Middle frontal gyrus (tissue), 1 donor: ENCODE data around the gene LXN.

Experiments
- DNase-seq: peaks from one replicate; pipeline ENCODE4 v3.0.0-alpha.2; 2015; ENCODE audit warnings: low spot score; ENCODE audit errors: extremely low spot score

LXN gene

DNA sequence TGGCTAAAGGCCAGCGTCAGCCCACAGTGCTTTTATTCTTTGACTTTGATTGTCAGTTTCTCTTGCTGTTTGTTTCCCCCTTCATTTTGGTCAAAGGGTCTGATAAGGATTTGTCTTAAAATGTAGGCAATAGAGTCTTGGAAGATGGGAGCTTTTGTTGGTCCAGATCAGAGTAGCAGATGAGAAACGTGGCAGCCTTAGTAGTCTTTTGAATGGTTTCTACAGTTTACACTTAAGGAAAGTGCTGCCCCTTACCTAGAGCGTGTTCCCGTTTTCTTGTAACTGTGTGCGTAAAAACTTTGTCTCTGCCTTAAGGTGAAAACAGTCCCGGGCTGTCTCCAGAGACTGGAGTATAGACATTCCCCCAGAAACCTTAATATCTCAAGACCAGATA lies 630 bp downstream of the LXN start:
- DNase-seq = no peak

- no peak for DNase-seq
These were observed 3.9 kb downstream of the LXN start for GRCh38 chr3:158668506-158668905.

DNA sequence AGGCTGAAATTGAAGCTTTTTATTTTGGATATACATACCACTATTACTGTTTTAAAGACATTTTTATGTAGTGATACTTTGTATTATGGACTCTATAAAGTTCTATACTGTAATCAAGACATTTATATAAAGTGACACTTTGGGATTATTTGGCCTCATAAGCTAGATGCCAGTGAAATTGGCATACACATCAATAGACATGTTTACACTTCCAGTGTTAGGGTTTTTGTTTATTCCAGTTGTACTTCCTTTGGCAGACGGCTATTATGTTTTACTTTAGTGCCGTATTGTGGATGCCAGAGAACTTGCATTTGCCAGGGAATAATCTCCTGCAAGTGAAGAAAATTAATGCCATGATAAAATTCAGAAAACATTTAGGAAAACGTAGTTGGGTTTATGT lies 6.0 kb downstream of the LXN start:
- DNase-seq = no peak

GRCh38 chr3:158663832-158664231 lies 8.6 kb downstream of the LXN start:
- DNase-seq = no peak

DNA sequence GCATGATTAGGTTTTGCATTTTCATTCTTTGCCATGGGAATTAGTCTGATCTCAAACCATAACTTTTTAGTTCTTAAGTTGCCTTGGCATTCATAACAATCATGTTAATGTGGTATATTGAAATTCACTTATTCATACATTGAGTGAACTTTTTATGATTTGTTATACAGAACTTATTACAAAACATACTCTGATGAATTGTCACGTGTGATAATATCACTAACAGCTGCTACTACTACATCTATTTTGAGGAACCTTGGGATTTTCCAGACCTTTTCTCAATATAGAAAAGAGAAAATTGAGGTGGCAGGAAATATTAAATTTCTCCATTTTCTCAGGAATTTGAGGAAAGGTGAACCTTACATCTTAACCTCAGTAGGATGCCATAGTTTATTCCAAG lies 9.2 kb downstream of the LXN start:
- no peak for DNase-seq

DNA sequence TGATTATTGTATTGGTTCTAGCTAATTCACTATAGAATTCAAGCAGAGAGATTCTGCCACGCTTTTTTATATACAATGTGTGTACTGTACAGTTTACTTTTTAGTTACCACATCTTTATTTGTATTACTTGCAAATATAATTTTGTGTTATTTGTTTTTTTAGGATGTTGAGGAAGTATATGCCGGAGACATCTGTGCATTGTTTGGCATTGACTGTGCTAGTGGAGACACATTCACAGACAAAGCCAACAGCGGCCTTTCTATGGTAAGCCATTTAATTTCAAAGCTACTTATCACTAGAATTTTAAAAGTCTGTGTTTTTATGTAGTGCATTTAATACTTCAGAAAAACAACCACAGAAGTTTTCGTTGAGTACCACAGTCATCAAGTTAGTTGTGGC lies 11.7 kb downstream of the LXN start:
- DNase-seq = no peak

- DNase-seq = peak; percentile 53
These were observed 12.8 kb downstream of the LXN start for GRCh38 chr3:158659454-158660237.

DNA sequence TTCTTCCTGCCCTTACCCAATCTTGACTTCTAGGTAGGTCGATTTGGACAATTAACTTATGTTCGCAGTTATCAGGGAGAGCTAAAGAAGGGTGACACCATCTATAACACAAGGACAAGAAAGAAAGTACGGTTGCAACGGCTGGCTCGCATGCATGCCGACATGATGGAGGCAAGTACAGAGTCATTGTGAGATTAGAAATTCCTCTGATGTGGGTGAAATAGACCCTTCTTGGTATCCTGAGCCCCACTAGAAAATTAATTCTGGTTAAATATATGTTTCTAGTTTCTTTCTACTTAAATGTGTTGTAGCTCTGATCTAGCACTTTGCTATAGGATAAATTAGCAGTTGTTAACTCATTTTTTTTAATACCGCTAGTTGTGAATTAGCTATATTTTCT lies 13.6 kb downstream of the LXN start:
- no peak for DNase-seq

GRCh38 chr3:158652463-158652862 lies 20.0 kb downstream of the LXN start:
- no peak for DNase-seq

DNA sequence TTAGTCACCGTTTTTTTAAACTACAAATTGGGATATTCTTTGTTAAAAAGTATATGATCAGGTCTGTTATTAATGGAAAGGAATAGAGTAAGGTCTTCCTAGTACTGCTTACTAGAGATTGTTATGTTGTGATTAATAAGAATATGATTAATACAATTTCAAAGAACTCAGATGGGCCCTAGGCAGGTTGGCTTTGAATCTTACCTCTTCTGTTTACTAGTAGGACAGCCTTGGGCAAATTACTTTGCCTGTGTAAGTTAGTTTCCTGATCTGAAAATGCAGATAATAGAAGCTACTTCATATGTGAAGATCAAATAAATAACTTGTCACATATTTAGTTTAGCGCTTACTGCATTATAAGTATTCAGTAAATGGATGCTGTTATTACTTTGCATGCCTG lies 21.3 kb downstream of the LXN start:
- no peak for DNase-seq

GRCh38 chr3:158649791-158650190 lies 22.7 kb downstream of the LXN start:
- no peak for DNase-seq

DNA sequence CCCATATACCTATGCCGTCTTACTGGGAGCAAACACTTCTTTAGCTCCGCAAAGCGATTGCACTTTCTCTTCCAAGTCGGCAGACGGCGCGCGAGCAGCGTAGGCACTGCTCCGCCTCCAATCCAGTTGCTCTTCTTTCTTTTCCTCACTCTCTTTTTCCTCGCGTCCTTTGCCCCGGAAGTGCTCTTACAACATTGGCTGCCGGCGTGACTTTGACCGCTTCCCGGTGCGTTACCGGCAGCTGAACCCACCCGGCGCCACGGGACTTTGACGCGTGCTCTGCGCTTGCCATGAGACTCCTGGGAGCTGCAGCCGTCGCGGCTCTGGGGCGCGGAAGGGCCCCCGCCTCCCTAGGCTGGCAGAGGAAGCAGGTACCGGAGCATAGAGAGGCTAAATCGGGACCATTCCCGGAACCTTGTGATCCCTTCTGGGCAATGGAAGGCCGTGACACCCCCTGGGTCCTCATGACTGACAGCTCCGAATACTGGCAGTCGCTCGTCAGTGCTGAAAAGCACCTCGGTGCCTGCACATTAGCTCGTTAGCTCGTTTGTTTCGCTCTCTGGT lies 28.0 kb downstream of the LXN start, which contains the start of gene GFM1:
Gene GFM1, plus strand, starts transcription at position 183 of the 564 bp plus-strand sequence. Its CDS starts 108 bp downstream, at position 291.
- DNase-seq = peak; percentile 94

DNA sequence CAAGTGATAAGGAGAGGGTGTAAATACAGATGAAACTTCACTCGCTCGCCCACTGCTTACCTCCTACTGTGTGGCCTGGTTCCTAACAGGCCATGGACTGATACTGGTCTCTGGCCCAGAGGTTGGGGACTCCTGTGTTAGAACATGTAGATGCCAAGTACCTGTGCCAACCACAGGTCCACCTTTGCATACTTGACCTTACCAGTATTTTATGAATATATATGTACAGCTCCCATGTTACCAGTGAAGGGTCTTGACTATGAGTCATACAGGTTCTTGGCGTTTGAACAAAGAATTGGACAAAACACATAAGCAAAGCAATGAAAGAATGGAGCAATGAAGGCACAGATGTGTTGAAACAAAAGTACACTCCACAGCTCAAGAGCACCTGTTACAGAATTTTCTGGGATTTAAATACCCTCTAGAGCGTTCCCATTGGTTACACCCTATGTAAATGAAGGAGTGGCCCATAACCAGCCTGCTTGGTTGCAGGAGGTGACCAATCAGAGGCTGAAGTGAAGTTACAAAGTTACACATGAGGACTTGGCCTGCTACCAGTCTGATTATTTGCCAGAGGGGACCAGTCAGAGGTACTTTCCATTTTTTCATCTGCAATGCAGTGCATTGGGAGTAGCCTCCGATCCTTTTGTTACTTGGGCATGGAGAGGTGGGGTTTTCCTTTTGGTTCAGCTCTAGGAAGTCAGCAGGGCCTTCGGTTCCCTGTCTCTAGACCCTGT lies 29.8 kb downstream of the LXN start:
- no peak for DNase-seq

DNA sequence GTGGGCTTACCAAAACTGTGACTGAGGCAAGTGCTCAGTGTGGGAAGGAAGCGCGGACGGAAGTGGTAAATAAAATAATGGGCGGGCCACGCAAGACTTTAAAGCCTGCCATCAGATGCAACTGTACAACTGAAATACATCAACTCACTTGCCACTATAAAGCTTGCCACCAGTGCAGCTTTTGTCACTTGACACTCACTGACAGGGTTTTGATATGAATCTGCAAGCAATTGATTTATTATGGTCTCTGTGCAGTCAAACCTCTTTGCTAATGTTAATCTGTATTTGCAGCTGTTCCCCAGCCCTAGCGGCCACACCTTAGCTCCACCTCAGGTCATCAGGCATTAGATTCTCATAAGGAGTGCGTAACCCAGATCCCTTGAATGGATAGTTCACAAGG lies 30.4 kb downstream of the LXN start:
- no peak for DNase-seq

DNA sequence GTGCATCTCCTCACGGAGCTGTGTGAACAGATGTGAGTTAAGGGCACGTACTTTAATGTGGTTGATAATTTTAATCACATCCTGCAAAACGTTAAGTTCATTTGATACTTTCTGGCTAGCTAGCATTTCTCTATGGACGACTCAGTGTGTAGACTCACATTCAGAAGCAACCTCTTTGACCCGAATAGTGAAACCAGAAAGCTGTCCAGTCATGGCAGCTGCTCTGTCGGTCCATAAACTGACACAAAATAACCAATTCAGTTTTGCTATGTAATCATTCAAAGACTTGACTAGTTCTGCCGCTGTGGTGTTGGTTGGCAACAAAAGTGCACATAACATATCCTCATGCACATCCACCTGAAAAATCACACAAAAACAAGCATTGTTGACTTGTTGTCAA lies 31.8 kb downstream of the LXN start:
- no peak for DNase-seq

DNA sequence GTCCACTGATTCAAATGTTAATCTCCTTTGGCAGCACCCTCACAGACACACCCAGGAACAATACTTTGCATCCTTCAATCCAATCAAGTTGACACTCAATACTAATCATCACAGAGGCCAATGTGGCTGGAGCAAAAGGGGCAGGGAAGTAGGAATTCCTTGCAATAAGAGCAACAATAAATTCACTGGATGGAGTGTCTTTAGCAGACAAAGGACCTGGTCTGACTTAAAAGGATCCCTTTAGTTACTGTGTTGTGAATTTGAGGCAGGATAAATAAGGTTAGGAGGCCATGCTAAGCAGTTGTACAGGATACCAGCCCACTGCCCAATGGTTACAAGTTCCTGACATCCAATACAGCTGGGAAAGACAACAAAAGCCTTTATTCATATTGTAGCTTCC lies 40.5 kb downstream of the LXN start:
- DNase-seq = no peak

DNA sequence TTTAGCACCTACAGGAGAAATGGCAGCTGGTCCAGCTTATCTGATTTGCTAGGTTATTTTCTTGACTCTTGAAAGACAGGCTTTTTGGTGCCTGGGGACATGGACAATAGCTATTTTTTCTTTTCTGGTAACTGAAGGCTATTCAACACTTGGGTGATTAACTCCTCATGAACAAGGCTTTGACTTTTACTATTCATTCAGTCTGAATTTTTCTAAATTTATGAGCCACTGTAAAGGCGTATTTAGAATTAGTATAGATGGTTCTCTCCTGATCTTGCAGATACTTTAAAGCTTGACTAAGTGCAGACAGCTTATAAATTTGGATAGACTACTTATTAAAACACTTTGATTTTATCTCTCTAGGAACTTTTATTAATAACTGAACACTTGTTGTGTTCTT lies 46.6 kb downstream of the LXN start:
- DNase-seq = no peak

DNA sequence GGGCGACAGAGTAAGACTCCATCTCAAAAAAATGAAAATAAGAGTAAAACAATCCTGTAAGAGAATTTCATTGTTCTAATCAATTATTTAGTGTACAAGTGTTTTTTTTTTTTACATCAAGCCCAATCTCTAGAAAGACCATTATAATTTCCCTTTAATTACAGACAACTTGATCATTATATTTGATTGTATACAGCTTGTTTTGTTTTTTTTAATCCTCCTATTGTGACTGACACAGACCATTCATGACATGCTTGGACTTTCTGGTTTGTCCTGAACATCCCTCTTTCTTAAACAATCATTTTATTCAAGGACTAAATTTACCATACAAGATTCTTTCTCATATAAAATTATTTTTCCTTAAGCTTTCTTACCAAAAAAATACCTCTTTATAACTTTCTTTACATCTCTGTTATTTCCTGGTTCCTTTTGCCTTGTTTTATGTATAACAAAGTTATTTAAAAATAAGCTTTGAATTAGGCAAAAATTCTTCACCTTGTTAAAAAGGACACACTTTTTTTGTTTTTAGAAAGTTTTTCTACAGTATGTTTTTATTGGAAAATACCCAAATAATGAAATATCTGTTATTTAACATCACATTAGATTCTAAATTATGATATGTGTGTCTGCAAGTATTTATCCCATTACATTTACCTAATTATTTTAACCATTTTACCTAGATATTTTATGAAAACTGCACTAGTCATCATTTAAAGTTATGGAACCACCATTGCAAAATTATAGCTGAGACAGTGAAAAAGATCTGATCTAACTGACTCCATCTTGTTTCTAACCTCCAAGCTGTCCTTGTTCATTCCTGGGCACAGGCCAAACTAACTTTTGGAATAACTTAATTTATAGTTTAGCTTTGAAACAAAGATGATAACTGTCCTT lies 54.2 kb downstream of the LXN start:
- DNase-seq = no peak
